HepG2 (cell line): ENCODE results near the gene NT5C1B. TPM values are rescaled to one million over a fixed set of nuclear protein-coding genes. Genes with fewer than 3 reads are reported as not detected.

Source experiments
- E2F2 ChIP-seq: sonication (generic); formaldehyde crosslinking; IDR thresholded peaks from 2 replicates; pipeline ENCODE4 v1.4.0; 2020; ENCODE audit warnings: missing genetic modification reagents, borderline replicate concordance
- PHF21A ChIP-seq: sonication (generic); formaldehyde crosslinking; IDR thresholded peaks from 2 replicates; pipeline ENCODE4 v1.5.0; 2020; ENCODE audit warnings: mild to moderate bottlenecking, missing genetic modification reagents
- TBP ChIP-seq: sonication (generic); formaldehyde crosslinking; IDR thresholded peaks from 2 replicates; pipeline ENCODE4 v1.5.0; 2020; ENCODE audit warnings: missing genetic modification reagents
- TOE1 ChIP-seq: sonication (generic); formaldehyde crosslinking; IDR thresholded peaks from 2 replicates; pipeline ENCODE4 v1.4.0; 2020; ENCODE audit warnings: mild to moderate bottlenecking, missing genetic modification reagents
- ZFP82 ChIP-seq: sonication (generic); formaldehyde crosslinking; IDR thresholded peaks from 2 replicates; pipeline ENCODE4 v1.5.1; 2020; ENCODE audit warnings: mild to moderate bottlenecking, missing genetic modification reagents, borderline replicate concordance
- ZNF446 ChIP-seq: sonication (generic); formaldehyde crosslinking; IDR thresholded peaks from 2 replicates; pipeline ENCODE4 v1.5.0; 2020; ENCODE audit warnings: mild to moderate bottlenecking, missing genetic modification reagents
- ZNF781 ChIP-seq: sonication (generic); formaldehyde crosslinking; IDR thresholded peaks from 2 replicates; pipeline ENCODE4 v1.5.1; 2020; ENCODE audit warnings: borderline replicate concordance, mild to moderate bottlenecking, missing genetic modification reagents; ENCODE audit errors: not compliant biosample characterization
- polyA plus RNA-seq, 8 experiments: library from polyadenylated mRNA; depleted of rRNA in 3 of 8; stranded (reverse) in 7 of 8; unstranded in 1 of 8; fragments of >200 nt; fragmentation: Illumina TruSeq in 4 of 8; extraction: Trizol in 4 of 8; gene quantifications; 2 replicates each; pipeline versions ENCODE4 v1.2.1 to v1.2.3, GENCODE V29; 2011 to 2016; ENCODE audit warnings: low read depth in 4 of 8, missing spikeins in 1 of 8, mixed read lengths in 1 of 8; ENCODE audit not compliant: insufficient read depth in 1 of 8
- total RNA-seq, 5 experiments: library from RNA; depleted of rRNA; stranded (reverse); fragments of >200 nt; fragmentation: Illumina TruSeq; extraction: Trizol; gene quantifications; 2 replicates each; pipeline ENCODE4 v1.2.3, GENCODE V29; 2016; ENCODE audit warnings: low read depth in 1 of 5
- TF ChIP-seq, protein P1 (sequence below): IDR thresholded peaks from 2 replicates; pipeline ENCODE4 v1.6.1; 2016
- TF ChIP-seq, protein P2 (sequence below): sonication (generic); formaldehyde crosslinking; IDR thresholded peaks from 2 replicates; pipeline ENCODE4 v1.4.0; 2020; ENCODE audit warnings: mild to moderate bottlenecking, missing genetic modification reagents
- TF ChIP-seq, protein P3 (sequence below): sonication (generic); formaldehyde crosslinking; IDR thresholded peaks from 2 replicates; pipeline ENCODE4 v1.4.0; 2020; ENCODE audit warnings: mild to moderate bottlenecking, missing genetic modification reagents
- TF ChIP-seq, protein P4 (sequence below): sonication (generic); formaldehyde crosslinking; IDR thresholded peaks from 2 replicates; pipeline ENCODE4 v1.5.0; 2020; ENCODE audit warnings: missing genetic modification reagents

Gene NT5C1B
- total and polyA plus RNA-seq, 2 of the 13 experiments (the other 11 are each of a cell fraction or from before 2014, with no cell fraction given): not detected

- peak; percentile 62; the same call in 1 of the 2 replicates for TF ChIP-seq PHF21A (CRISPR knock-in tag)
- TF ChIP-seq, protein P1, sequence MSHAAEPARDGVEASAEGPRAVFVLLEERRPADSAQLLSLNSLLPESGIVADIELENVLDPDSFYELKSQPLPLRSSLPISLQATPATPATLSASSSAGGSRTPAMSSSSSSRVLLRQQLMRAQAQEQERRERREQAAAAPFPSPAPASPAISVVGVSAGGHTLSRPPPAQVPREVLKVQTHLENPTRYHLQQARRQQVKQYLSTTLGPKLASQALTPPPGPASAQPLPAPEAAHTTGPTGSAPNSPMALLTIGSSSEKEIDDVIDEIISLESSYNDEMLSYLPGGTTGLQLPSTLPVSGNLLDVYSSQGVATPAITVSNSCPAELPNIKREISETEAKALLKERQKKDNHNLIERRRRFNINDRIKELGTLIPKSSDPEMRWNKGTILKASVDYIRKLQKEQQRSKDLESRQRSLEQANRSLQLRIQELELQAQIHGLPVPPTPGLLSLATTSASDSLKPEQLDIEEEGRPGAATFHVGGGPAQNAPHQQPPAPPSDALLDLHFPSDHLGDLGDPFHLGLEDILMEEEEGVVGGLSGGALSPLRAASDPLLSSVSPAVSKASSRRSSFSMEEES (CRISPR knock-in tag): peak; percentile 56
- TF ChIP-seq, protein P2, sequence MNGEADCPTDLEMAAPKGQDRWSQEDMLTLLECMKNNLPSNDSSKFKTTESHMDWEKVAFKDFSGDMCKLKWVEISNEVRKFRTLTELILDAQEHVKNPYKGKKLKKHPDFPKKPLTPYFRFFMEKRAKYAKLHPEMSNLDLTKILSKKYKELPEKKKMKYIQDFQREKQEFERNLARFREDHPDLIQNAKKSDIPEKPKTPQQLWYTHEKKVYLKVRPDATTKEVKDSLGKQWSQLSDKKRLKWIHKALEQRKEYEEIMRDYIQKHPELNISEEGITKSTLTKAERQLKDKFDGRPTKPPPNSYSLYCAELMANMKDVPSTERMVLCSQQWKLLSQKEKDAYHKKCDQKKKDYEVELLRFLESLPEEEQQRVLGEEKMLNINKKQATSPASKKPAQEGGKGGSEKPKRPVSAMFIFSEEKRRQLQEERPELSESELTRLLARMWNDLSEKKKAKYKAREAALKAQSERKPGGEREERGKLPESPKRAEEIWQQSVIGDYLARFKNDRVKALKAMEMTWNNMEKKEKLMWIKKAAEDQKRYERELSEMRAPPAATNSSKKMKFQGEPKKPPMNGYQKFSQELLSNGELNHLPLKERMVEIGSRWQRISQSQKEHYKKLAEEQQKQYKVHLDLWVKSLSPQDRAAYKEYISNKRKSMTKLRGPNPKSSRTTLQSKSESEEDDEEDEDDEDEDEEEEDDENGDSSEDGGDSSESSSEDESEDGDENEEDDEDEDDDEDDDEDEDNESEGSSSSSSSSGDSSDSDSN (CRISPR knock-in tag): peak; percentile 99
- 0 out of 2 replicates have a peak, but pooled peaks have one; percentile 79 for TF ChIP-seq TBP
- peak; percentile 99 for TF ChIP-seq ZNF446 (CRISPR knock-in tag)
- TF ChIP-seq ZFP82: peak; percentile 69; the same call in 1 of the 2 replicates
- TF ChIP-seq, protein P3, sequence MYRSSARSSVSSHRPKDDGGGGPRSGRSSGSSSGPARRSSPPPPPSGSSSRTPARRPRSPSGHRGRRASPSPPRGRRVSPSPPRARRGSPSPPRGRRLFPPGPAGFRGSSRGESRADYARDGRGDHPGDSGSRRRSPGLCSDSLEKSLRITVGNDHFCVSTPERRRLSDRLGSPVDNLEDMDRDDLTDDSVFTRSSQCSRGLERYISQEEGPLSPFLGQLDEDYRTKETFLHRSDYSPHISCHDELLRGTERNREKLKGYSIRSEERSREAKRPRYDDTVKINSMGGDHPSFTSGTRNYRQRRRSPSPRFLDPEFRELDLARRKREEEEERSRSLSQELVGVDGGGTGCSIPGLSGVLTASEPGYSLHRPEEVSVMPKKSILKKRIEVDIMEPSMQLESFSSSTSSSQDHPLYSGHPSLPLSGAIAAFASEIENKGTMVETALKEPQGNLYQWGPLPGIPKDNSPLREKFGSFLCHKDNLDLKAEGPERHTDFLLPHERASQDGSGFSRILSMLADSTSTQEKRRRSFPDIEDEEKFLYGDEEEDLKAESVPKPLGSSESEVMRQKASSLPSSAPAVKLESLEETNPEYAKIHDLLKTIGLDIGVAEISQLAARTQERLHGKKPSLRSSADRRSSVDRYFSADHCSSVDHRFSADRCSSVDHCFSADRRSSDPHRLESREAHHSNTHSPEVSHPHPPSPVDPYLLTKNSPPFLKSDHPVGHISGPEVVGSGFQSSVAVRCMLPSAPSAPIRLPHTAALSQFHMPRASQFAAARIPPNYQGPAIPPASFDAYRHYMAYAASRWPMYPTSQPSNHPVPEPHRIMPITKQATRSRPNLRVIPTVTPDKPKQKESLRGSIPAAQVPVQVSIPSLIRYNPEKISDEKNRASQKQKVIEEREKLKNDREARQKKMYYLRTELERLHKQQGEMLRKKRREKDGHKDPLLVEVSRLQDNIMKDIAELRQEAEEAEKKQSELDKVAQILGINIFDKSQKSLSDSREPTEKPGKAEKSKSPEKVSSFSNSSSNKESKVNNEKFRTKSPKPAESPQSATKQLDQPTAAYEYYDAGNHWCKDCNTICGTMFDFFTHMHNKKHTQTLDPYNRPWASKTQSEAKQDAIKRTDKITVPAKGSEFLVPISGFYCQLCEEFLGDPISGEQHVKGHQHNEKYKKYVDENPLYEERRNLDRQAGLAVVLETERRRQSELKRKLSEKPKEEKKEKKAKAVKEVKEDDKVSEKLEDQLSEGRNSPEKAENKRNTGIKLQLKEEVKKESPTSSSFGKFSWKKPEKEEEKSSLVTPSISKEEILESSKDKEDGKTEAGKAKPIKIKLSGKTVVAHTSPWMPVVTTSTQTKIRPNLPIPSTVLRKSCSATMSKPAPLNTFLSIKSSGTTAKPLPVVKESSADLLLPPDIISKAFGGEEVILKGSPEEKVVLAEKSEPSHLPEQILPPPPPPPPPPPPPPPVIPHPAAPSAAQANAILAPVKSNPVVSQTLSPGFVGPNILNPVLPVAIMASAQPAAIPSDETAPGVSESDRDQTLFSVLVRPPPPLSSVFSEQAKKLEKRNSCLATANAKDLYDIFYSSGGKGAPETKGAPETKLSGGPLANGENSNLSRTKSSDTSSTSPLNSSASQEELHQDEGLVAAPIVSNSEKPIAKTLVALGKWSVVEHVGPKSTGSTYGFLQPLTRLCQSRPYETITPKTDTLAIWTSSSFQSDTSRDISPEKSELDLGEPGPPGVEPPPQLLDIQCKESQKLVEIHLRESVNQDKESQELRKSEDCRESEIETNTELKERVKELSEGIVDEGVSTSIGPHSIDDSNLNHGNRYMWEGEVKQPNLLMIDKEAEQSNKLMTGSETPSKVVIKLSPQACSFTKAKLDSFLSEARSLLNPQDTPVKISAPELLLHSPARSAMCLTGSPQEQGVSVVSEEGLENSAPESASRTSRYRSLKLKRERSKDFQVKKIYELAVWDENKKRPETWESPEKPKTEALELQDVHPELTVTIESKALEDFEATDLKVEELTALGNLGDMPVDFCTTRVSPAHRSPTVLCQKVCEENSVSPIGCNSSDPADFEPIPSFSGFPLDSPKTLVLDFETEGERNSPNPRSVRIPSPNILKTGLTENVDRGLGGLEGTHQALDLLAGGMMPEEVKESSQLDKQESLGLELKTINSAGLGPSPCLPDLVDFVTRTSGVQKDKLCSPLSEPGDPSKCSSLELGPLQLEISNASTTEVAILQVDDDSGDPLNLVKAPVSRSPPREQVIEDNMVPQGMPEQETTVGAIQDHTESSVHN: no peak; the same call in 1 of the 2 replicates
- peak; percentile 22 for TF ChIP-seq ZNF781
- no peak for TF ChIP-seq TOE1 (CRISPR knock-in tag)
- TF ChIP-seq, protein P4, sequence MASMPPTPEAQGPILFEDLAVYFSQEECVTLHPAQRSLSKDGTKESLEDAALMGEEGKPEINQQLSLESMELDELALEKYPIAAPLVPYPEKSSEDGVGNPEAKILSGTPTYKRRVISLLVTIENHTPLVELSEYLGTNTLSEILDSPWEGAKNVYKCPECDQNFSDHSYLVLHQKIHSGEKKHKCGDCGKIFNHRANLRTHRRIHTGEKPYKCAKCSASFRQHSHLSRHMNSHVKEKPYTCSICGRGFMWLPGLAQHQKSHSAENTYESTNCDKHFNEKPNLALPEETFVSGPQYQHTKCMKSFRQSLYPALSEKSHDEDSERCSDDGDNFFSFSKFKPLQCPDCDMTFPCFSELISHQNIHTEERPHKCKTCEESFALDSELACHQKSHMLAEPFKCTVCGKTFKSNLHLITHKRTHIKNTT (CRISPR knock-in tag): no peak
- no peak; the same call in 1 of the 2 replicates for TF ChIP-seq E2F2 (CRISPR knock-in tag)
Observed at GRCh38 chr2:18560031-18560796, 29.2 kb downstream of the NT5C1B start, which contains the start of gene RDH14 (continued).
